Measurements from ENCODE around the gene UCHL3. TPM values are rescaled to one million over a fixed set of nuclear protein-coding genes. Genes with fewer than 3 reads are reported as not detected.

UCHL3 gene
- total and polyA plus RNA-seq, 2 experiments from 2014 or later = 64.6 to 143 TPM

DNA sequence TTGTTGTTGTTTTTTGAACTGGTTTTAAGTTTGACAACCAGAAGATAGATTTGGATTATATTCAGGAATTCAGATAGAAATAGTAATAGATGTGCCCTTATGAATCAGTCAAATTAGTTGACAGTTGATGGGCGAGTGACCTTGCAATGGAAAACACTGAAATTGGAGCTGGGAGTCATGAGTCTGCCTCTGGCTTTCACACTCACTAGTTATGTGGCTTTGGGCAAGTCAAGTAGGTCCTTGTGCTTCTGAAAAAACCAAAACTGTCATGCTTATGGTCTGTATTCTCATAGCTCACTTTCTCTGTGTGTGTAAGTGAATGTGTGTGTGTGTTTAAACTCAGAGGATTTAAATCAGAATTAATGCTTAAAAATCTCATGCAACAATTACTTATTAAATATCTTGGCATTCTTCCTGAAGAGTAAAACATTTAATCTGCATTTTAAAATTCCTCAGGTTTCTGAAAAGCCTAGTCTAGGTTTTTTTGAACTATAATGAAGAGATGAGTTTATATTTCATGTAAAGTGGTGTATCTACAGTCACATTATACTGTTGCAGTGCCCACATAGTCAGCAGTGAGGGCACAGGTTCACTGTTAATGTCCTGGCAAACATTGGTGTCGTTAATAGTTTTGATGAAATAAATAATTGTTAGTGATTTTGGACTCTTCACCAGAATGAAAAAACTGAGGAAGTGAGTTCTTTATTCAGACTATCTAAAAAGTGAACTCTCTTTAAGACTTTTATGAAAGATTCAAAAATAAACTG is 32.5 kb downstream of the UCHL3 start (continued):
- TF ChIP-seq STAT1 (IDR thresholded peaks at IDR 0.05; ENCODE audit: unreplicated experiment) (no peak), ZNF331 (CRISPR knock-in tag; IDR thresholded peaks at IDR 0.05; ENCODE audit: low read depth) (no peak)

DNA sequence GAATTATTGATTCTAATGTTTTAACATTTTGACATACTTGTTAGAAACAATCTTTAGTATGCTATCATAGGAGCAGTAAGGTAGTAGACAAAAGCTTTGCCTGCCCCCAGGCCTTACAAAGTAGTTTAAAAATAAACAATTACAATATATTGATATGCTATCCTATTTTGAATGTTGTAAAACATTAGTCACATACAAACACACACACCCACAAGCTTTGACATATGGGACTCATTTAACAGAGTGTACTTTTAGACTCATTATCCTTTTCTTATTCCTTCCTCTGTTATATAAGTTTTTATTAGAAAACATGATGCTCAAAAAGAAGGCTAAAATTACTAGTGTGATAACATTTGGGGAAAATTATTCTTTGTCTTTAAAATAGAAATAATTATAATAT is 33.5 kb downstream of the UCHL3 start:
- DNase-seq (ENCODE audit: low spot score) (no peak), ATAC-seq (no peak)
- Histone ChIP-seq H3F3A (replicated peaks; ENCODE audit: low read depth) (no peaks in the 10 kb centered on the region), H3K9me2 (ENCODE audit: insufficient read depth) (no peaks in the 10 kb centered on the region), H3K79me2 (replicated peaks; ENCODE audit: insufficient read depth) (no peaks in the 10 kb centered on the region; the same call in 1 of the 2 replicates), H3K27me3 (ENCODE audit: insufficient read depth) (no peaks in the 10 kb centered on the region), H3K4me3 (no peak overlapping the region), H3K27ac (ENCODE audit: low read depth) (no peak overlapping the region), H3K36me3 (ENCODE audit: insufficient read depth) (no peaks in the 10 kb centered on the region), H2AFZ (no peak overlapping the region), H4K20me1 (replicated peaks; ENCODE audit: insufficient read depth) (no peaks in the 10 kb centered on the region), H3K4me2 (no peak overlapping the region), H3K4me1 (ENCODE audit: insufficient read depth) (no peaks in the 10 kb centered on the region)
- peaks cover 17% of the 10 kb centered on the region for H3K9me3 Mint-ChIP-seq
- no peak overlapping the region for H3K27ac Mint-ChIP-seq
- H3K36me3 Mint-ChIP-seq (ENCODE audit: low read depth) = peaks cover 22% of the 10 kb centered on the region
- H3K27me3 Mint-ChIP-seq (ENCODE audit: insufficient read depth, low read depth, poor library complexity) = no peaks in the 10 kb centered on the region
- H3K4me1 Mint-ChIP-seq = peaks cover 15% of the 10 kb centered on the region; the same call in 2 of the 3 replicates
- H3K4me3 Mint-ChIP-seq = no peak overlapping the region
- TF ChIP-seq EZH2phosphoT487 (IDR thresholded peaks at IDR 0.05; ENCODE audit: unreplicated experiment) (no peak), ETS1 (IDR thresholded peaks at IDR 0.05) (no peak), REST (IDR thresholded peaks at IDR 0.05; ENCODE audit: unreplicated experiment) (no peak), ZNF462 (CRISPR knock-in tag; IDR thresholded peaks at IDR 0.05) (no peak), JUNB (IDR thresholded peaks at IDR 0.05; ENCODE audit: unreplicated experiment) (no peak), EZH2 (IDR thresholded peaks at IDR 0.05; ENCODE audit: low read depth, unreplicated experiment) (no peak), ZNF331 (CRISPR knock-in tag; IDR thresholded peaks at IDR 0.05; ENCODE audit: low read depth) (no peak), ZNF114 (CRISPR knock-in tag; IDR thresholded peaks at IDR 0.05) (no peak), CTCF (conservative IDR thresholded peaks at IDR 0.05; ENCODE audit: low read depth in 2 of 2) (no peak), CREB1 (CRISPR knock-in tag; IDR thresholded peaks at IDR 0.05; ENCODE audit: low read depth) (no peak), STAT1 (IDR thresholded peaks at IDR 0.05; ENCODE audit: unreplicated experiment) (no peak), NANOG (IDR thresholded peaks at IDR 0.05; ENCODE audit: borderline replicate concordance) (no peak)

Data from GM23338 (cell line).